Endothelial cell of umbilical vein (primary cell): Measurements from ENCODE around the gene HDHD3. TPM values are rescaled to one million over a fixed set of nuclear protein-coding genes. Genes with fewer than 3 reads are reported as not detected.

Experiments used
- BruUV-seq: library from RNA; stranded (reverse); fragments of 400-500 nt; replicated peaks from 2 replicates; lab custom pipeline; 2021; lab: Mats Ljungman, UMichigan
- CTCF ChIA-PET: fragments of 300-600, 350-600 bp; sonication (Branson Sonifier 250); formaldehyde crosslinking; loops from one replicate; lab custom pipeline; 2021; ENCODE audit warnings: antibody characterized with exemption, inconsistent platforms; lab: Charles Lee
- POLR2A ChIA-PET: fragments of 300-600, 350-600 bp; sonication (Branson Sonifier 250); formaldehyde crosslinking; loops from one replicate; lab custom pipeline; 2021; ENCODE audit warnings: antibody characterized with exemption, inconsistent platforms; lab: Charles Lee
- DNase-seq: peaks from one replicate; pipeline ENCODE4 v3.0.0-alpha.2; 2011; ENCODE audit warnings: low read depth, low spot score
- FAIRE-seq: peaks from 2 replicates; lab custom pipeline; 2011; peaks lifted over from hg19 to GRCh38; lab: Jason Lieb, UNC
- H2AFZ ChIP-seq: 2 replicates; pipeline ENCODE4 v1.6.0; 2012; ENCODE audit warnings: low read depth, low read length, control low read depth, inconsistent platforms
- H3K27ac ChIP-seq: 2 replicates; pipeline ENCODE4 v1.5.1; 2011; ENCODE audit warnings: low read depth, mild to moderate bottlenecking, control low read depth, low read length, moderate library complexity; ENCODE audit not compliant: insufficient read depth
- H3K27me3 ChIP-seq, 2 experiments: 2 replicates each; pipeline versions ENCODE4 v1.6.0 to v1.6.1; 2011; ENCODE audit warnings: low read length in 2 of 2, mixed read lengths in 1 of 2; ENCODE audit not compliant: control insufficient read depth in 2 of 2, insufficient read depth in 2 of 2
- H3K36me3 ChIP-seq, 2 experiments: 2 replicates in 1 of 2; 3 replicates in 1 of 2; pipeline ENCODE4 v1.5.1; 2011; ENCODE audit warnings: low read length in 2 of 2, mild to moderate bottlenecking in 1 of 2, moderate library complexity in 1 of 2; ENCODE audit not compliant: control insufficient read depth in 2 of 2, insufficient read depth in 2 of 2; ENCODE audit errors: extremely low read depth in 1 of 2
- H3K4me1 ChIP-seq: 3 replicates; pipeline ENCODE4 v1.5.1; 2011; ENCODE audit warnings: mild to moderate bottlenecking, low read length; ENCODE audit not compliant: control insufficient read depth, insufficient read depth; ENCODE audit errors: extremely low read depth
- H3K4me2 ChIP-seq: 2 replicates; pipeline ENCODE4 v1.6.1; 2011; ENCODE audit warnings: low read length, control low read depth, mixed read lengths; ENCODE audit not compliant: insufficient read depth
- H3K4me3 ChIP-seq, 3 experiments: fragments of 200-600 bp in 1 of 3; sonication (generic), shearing (Covaris generic) in 1 of 3; replicated peaks in 1 of 3; 2 replicates each; pipeline ENCODE4 v1.5.1; 2011 to 2016; ENCODE audit warnings: control low read depth in 3 of 3, low read length in 3 of 3, mild to moderate bottlenecking in 2 of 3, inconsistent platforms in 1 of 3, low read depth in 1 of 3, moderate library complexity in 1 of 3; ENCODE audit not compliant: insufficient read depth in 1 of 3
- H3K79me2 ChIP-seq: 2 replicates; pipeline ENCODE4 v1.6.0; 2012; ENCODE audit warnings: low read length, inconsistent platforms; ENCODE audit not compliant: control insufficient read depth, insufficient read depth
- H3K9ac ChIP-seq: replicated peaks from 2 replicates; pipeline ENCODE3; 2011; ENCODE audit warnings: low read length, control low read depth; ENCODE audit not compliant: insufficient read depth; ENCODE audit errors: extremely low read depth
- H3K9me1 ChIP-seq: replicated peaks from 3 replicates; pipeline ENCODE4 v1.6.0; 2011; ENCODE audit warnings: mild to moderate bottlenecking, low read length; ENCODE audit not compliant: control insufficient read depth, insufficient read depth; ENCODE audit errors: extremely low read depth
- H3K9me3 ChIP-seq: replicated peaks from 2 replicates; pipeline ENCODE4 v1.5.1; 2012; ENCODE audit warnings: low read length, inconsistent platforms; ENCODE audit not compliant: control insufficient read depth, insufficient read depth
- H4K20me1 ChIP-seq: replicated peaks from 2 replicates; pipeline ENCODE3; 2011; ENCODE audit warnings: mild to moderate bottlenecking, low read length; ENCODE audit not compliant: control insufficient read depth, insufficient read depth; ENCODE audit errors: extremely low read depth
- CTCF ChIP-seq, 2 donors: IDR thresholded peaks; 1 replicate in 1 of 2; 2 replicates in 1 of 2; pipeline ENCODE4 v1.5.1; 2011; ENCODE audit warnings: low read length in 2 of 2, mild to moderate bottlenecking in 2 of 2, moderate library complexity in 2 of 2, control low read depth in 1 of 2, inconsistent platforms in 1 of 2, low read depth in 1 of 2; ENCODE audit not compliant: insufficient read depth in 1 of 2; ENCODE audit errors: extremely low read depth in 1 of 2
- EZH2 ChIP-seq: IDR thresholded peaks from 2 replicates; pipeline ENCODE4 v1.6.1; 2012; ENCODE audit warnings: borderline replicate concordance, low read depth, mild to moderate bottlenecking, moderate library complexity, low read length, inconsistent platforms; ENCODE audit not compliant: severe bottlenecking
- FOS ChIP-seq: IDR thresholded peaks from 2 replicates; pipeline ENCODE4 v1.6.1; 2011; ENCODE audit warnings: mild to moderate bottlenecking, low read length, moderate library complexity, borderline replicate concordance; ENCODE audit not compliant: insufficient read depth
- GATA2 ChIP-seq: IDR thresholded peaks from 2 replicates; pipeline ENCODE4 v1.7.0; 2011; ENCODE audit warnings: low read depth, mild to moderate bottlenecking, moderate library complexity, mixed read lengths, low read length; ENCODE audit not compliant: insufficient read length, insufficient read depth
- JUN ChIP-seq: IDR thresholded peaks from 2 replicates; pipeline ENCODE4 v1.6.1; 2011; ENCODE audit warnings: borderline replicate concordance, low read depth; ENCODE audit not compliant: insufficient read length, insufficient read depth
- MYC ChIP-seq: IDR thresholded peaks from one replicate; pipeline ENCODE4 v1.6.1; 2011; ENCODE audit warnings: mild to moderate bottlenecking, low read depth, low read length
- POLR2A ChIP-seq: IDR thresholded peaks from 2 replicates; pipeline ENCODE4 v1.6.1; 2012; ENCODE audit warnings: low read depth, mild to moderate bottlenecking, control low read depth, low read length
- POLR2AphosphoS5 ChIP-seq: IDR thresholded peaks from 2 replicates; pipeline ENCODE4 v1.6.1; 2012; ENCODE audit warnings: low read depth, mild to moderate bottlenecking, control low read depth, low read length, moderate library complexity; ENCODE audit not compliant: insufficient read depth
- dilution Hi-C: fragments of 300-500 bp; cut with MboI; formaldehyde crosslinking; loops from one replicate; pipeline ENCODE4 v1.15.0; 2019; ENCODE audit warnings: low sequenced_read_pairs; ENCODE audit not compliant: extremely low pct_ligation_motif_present
- intact Hi-C: fragments of 100-400 bp; cut with micrococcal nuclease; formaldehyde crosslinking; loops from one replicate; pipeline ENCODE4 v1.10.0; 2022
- polyA plus RNA-seq, 4 experiments: library from polyadenylated mRNA; depleted of rRNA in 3 of 4; stranded (reverse) in 3 of 4; unstranded in 1 of 4; fragments of >200 nt; gene quantifications; 2 replicates each; pipeline versions ENCODE4 v1.2.1 to v1.2.3, GENCODE V29; 2011 to 2012; ENCODE audit warnings: missing spikeins in 1 of 4
- total RNA-seq: library from RNA; stranded (reverse); gene quantifications from 2 replicates; pipeline ENCODE4 v1.2.3, GENCODE V29; 2021
- TF ChIP-seq, protein P1 (sequence below): IDR thresholded peaks from 2 replicates; pipeline ENCODE4 v1.6.1; 2011; ENCODE audit not compliant: insufficient read depth, insufficient read length

Gene HDHD3
- total and polyA plus RNA-seq, 2 donors (not counting 3 experiments of a cell fraction or from before 2014, with no cell fraction given): 7.6 to 14.1 TPM

GRCh38 chr9:113368982-113369854, 7.6 kb downstream of the HDHD3 start:
- ChIA-PET POLR2A (no interaction called here), CTCF (no interaction called here)
- no peak for FAIRE-seq
- H3K4me2 ChIP-seq: no peak overlapping the region
- H3K27me3 ChIP-seq: no peaks in the 10 kb centered on the region
- no peaks in the 10 kb centered on the region for H3K79me2 ChIP-seq
- TF ChIP-seq POLR2AphosphoS5: no peak
- TF ChIP-seq JUN: no peak
- TF ChIP-seq POLR2A: no peak
- no peak for TF ChIP-seq FOS
- TF ChIP-seq, protein P1, sequence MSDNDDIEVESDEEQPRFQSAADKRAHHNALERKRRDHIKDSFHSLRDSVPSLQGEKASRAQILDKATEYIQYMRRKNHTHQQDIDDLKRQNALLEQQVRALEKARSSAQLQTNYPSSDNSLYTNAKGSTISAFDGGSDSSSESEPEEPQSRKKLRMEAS: no peak
- TF ChIP-seq MYC: no peak
- TF ChIP-seq GATA2: no peak
- TF ChIP-seq EZH2: no peak
- TF ChIP-seq CTCF (IDR thresholded peaks at IDR 0.05; ENCODE audit: extremely low read depth in 1 of 2, insufficient read depth in 1 of 2, low read depth in 1 of 2, low read length in 2 of 2): no peak
- BruUV-seq: no TSS peak
- dilution Hi-C loops: no loop called here
- no peak overlapping the region for H2AFZ ChIP-seq
- no peak overlapping the region for H3K27ac ChIP-seq
- no peaks in the 10 kb centered on the region for H4K20me1 ChIP-seq
- H3K4me3 ChIP-seq: no peak overlapping the region
- peaks cover 0 to 7% of the 10 kb centered on the region in 2 experiments for H3K36me3 ChIP-seq
- H3K9me3 ChIP-seq: no peaks in the 10 kb centered on the region
- H3K9ac ChIP-seq: no peak overlapping the region
- H3K9me1 ChIP-seq: no peaks in the 10 kb centered on the region
- H3K4me1 ChIP-seq: no peaks in the 10 kb centered on the region
- no peak for DNase-seq
- intact Hi-C loops: no loop called here
